HG03025 (cell line): ENCODE results near the gene PARL.

ENCODE experiments used
- ATAC-seq: cut with Tn5 transposase; IDR thresholded peaks from one replicate; pipeline ENCODE4 v1.9.1; 2021; ENCODE audit warnings: mild to moderate bottlenecking, moderate library complexity; ENCODE audit not compliant: unreplicated experiment, low FRiP score

The PARL gene

GRCh38 chr3:183862610-183863009 is 22.1 kb downstream of the PARL start:
- no peak for ATAC-seq

GRCh38 chr3:183857863-183858262 is 26.8 kb downstream of the PARL start:
- ATAC-seq, result no peak

- ATAC-seq, result no peak
These were observed 30.2 kb downstream of the PARL start for GRCh38 chr3:183854318-183855035.

GRCh38 chr3:183845608-183846288 is 38.9 kb downstream of the PARL start:
- no peak for ATAC-seq

DNA sequence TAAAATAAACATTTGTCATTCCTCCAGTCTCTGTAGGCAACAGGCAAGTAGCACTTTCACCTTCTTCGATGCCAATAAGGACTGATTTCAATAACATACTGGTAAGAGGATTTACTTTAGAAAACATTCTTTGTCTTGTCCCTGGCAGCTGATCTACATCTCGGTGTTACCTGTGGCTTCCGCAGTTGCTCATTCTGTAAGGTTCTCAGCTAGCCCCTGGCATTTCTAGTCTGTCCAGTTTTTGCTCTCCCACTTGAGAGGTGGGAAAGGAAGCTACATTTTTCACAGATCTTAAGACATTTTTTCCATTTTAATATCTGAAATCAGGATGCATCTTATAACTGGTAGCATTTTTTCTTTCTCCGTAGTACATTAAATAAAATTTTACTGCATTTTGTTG is 39.6 kb downstream of the PARL start:
- ATAC-seq, result no peak

GRCh38 chr3:183844606-183845005 is 40.1 kb downstream of the PARL start:
- ATAC-seq, result no peak

- no peak for ATAC-seq
These were observed 44.9 kb downstream of the PARL start for GRCh38 chr3:183839751-183840150.

DNA sequence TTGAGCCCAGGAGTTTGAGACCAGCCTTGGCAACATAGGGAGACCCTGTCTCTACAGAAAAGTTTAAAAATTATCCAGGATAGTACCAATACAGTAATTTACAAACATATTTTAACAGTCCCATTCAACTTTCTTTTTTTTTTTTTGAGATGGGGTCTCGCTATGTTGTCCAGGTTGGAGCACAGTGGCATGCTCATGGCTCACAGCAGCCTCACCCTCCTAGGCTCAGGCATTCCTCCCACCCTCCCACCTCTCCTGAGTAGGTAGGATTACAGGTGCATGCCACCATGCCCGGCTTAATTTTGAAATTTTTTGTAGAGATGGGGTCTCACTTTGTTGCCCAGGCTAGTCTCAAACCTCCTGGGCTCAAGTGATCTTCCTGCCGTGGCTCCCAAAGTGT is 46.8 kb downstream of the PARL start:
- no peak for ATAC-seq

DNA sequence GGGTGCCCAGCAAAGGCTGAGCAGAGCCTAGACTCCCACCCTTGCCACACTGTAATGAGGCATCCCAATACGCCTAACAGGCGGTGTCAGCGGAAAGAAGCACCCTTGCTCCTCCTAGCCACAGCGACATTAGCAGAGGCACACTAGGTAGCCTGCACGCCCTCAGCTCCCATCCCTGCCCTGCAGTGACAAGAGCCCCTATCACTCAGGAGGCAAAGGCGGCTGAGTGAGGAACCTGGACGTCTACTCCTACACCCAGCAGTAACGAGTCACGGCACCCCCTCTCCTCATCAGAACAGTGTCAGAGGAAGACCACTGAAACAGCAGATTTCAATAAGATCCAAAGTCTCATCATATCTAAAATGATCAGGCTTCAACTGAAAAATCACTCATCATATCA is 47.3 kb downstream of the PARL start:
- ATAC-seq, result no peak

GRCh38 chr3:183833516-183833915 is 51.2 kb downstream of the PARL start:
- ATAC-seq, result no peak

- ATAC-seq, result no peak
These were observed 54.5 kb downstream of the PARL start for GRCh38 chr3:183830187-183830586.

DNA sequence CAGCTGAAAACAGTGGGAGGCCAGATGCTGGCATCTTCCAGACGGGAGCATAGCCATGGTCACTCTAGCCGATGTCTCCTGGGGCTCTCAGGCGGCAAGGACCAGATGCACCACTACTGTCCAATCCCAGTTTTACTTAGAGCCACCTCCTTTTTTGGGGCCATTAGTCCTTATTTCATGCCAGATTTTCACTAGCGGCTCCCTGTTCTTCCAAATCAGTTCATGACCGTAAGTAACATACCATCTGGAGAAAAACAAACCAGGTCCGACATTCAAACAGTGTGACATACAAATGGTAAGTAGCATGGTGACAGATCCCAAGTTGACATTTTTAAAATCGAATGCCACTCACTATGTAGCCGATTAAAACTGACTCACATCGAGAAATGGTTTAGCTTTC is 55.2 kb downstream of the PARL start:
- no peak for ATAC-seq

DNA sequence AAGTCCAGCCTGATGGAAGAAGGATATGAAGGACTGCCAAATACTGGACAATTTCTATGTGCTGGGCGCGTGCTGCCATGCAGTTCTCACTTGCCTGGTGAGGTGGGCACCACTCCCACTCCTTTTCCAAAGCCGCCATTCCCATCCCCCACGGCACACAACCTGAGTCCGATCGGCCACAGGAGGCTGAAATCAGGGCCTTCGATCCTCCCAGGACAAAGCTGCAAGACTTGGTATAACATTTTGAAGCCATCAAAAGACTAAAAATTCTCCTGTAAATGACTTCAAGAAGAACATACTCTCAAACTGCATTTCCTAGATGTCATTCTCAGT is 56.2 kb downstream of the PARL start:
- ATAC-seq, result no peak

GRCh38 chr3:183827809-183828537 is 56.7 kb downstream of the PARL start:
- no peak for ATAC-seq

DNA sequence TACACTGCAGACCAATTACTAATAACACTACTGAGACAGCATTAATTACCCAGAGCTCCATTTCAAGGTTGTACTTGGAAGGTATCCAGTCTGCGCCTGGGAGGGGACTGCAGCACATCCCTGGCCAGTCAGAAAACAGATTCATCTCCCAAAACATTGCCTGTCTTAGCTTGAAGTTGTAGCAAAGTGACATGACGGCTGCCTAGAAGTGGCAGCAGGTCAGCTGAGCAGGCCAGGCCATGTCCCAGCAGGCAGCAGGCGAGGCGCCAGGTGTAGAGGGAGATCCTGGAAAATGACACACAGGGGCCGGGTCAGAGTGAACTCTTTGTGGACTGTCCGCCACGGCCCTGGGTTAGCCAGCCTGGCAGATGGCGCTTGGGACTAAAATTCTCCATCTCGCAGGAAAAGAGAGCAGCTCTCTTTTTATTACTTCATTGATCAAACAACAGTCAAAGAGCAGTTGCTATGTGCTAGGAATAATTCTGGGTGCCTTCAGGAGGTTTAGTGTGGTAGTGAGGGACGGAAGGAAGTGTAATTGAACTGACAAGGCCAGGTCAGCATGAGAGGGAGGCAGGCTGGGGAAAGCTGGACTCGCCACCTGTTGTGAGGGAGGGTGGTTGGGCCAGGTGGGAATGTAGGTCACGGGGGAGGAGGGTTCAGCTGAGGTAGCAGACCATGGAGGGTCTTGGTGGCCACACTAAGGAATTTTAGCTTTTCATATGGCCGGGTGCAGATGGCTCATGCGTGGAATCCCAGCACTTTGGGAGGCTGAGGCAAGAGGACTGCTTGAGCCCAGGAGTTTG is 58.0 kb downstream of the PARL start:
- ATAC-seq, result no peak

- ATAC-seq, result no peak
These were observed 59.1 kb downstream of the PARL start, which contains the start of gene MAP6D1 for GRCh38 chr3:183825456-183826161. Gene MAP6D1 (minus strand): TSS chr3:183825577. CDS start chr3:183825547, 30 bp downstream.

- ATAC-seq, result no peak
These were observed 59.8 kb downstream of the PARL start for GRCh38 chr3:183824761-183825455.

DNA sequence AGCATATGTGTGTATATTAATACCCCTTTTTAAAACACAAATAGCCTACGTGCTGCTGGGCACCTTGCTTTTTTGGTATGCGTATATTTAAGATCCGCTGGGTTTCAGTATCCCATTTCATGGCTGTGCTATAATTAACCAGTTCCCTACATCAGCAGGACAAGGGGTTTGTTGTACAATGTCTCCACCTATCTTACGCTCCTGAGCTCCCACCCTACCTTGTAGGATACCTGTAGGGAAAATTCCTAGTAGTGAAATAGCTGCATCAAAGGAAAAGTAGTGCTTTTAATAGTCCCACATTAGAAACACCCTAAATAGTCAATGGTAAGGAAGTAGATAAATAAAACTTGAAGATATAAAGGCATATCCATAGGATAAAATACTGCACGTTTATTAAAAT is 60.7 kb downstream of the PARL start:
- no peak for ATAC-seq

- no peak for ATAC-seq
These were observed 62.0 kb downstream of the PARL start for GRCh38 chr3:183822631-183823030.

DNA sequence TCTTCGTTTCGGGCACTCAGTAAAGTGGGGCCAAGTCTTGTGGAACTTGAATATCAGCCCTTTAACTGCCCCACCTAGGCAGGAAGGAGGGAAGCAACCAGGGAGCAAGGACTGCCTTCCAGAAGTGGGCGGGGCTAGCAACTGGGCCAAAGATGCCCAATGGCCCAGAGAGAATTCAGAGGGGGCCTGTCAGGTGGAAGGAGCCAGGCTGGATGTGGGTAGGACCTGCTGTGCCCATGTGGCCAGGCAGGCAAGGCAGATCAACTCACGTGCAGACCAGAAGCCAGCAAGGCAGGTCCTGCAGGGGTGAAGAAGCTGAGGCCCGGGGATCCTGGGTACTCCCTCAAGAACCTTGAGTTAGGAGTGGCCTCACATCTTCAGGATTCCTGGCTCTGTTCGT is 64.8 kb downstream of the PARL start:
- no peak for ATAC-seq
